GM20431 (cell line): Measurements from ENCODE around the gene RNF19B.

Experiments
- in situ Hi-C: fragments of 300-500 bp; cut with MseI, MboI; formaldehyde crosslinking; loops from one replicate; pipeline ENCODE4 v1.15.0; 2020; ENCODE audit warnings: low sequenced_read_pairs; ENCODE audit not compliant: unreplicated experiment

The RNF19B gene

GRCh38 chr1:32892368-32893197 lies 72.0 kb downstream of the RNF19B start:
- in situ Hi-C loops: no loop called here

GRCh38 chr1:32891630-32892029 lies 73.0 kb downstream of the RNF19B start:
- in situ Hi-C loops: no loop called here

- in situ Hi-C loops: no loop called here
These were observed 73.4 kb downstream of the RNF19B start for GRCh38 chr1:32891241-32891570.

GRCh38 chr1:32890516-32891240 lies 73.9 kb downstream of the RNF19B start:
- in situ Hi-C loops: no loop called here

- in situ Hi-C loops: no loop called here
These were observed 74.8 kb downstream of the RNF19B start for GRCh38 chr1:32889731-32890278.

- in situ Hi-C loops: no loop called here
These were observed 75.8 kb downstream of the RNF19B start for GRCh38 chr1:32888677-32889420.

GRCh38 chr1:32888134-32888533 lies 76.5 kb downstream of the RNF19B start:
- in situ Hi-C loops: no loop called here

GRCh38 chr1:32887623-32888022 lies 77.0 kb downstream of the RNF19B start:
- in situ Hi-C loops: no loop called here

GRCh38 chr1:32886828-32887414 lies 77.7 kb downstream of the RNF19B start:
- in situ Hi-C loops: no loop called here
